Kidney tubule cell (primary cell): ENCODE results near the gene BACE1.
"Not testable (repeated sequence)": the region's sequence is repeated elsewhere in the genome, so short reads cannot be mapped to it uniquely, and the experiment has no call there.

Source experiments
- DNase-seq: peaks from one replicate; pipeline ENCODE4 v3.0.0-alpha.2; 2018; ENCODE audit warnings: low spot score

The BACE1 gene

GRCh38 chr11:117316197-117316961, at the start of gene BACE1:
TSS of gene BACE1 (minus strand) at chr11:117316256. CDS start at chr11:117315795, 461 bp downstream.
- peak; percentile 82 for DNase-seq

- DNase-seq, result no peak
These were observed 45.4 kb upstream of the BACE1 start for GRCh38 chr11:117361432-117361831.

- peak; percentile 73 for DNase-seq
These were observed 40.3 kb upstream of the BACE1 start for GRCh38 chr11:117356126-117356890.

- no peak for DNase-seq
These were observed 38.5 kb upstream of the BACE1 start for GRCh38 chr11:117354550-117354949.

- peak; percentile 38 for DNase-seq
These were observed 29.0 kb upstream of the BACE1 start for GRCh38 chr11:117345039-117345438.

GRCh38 chr11:117337076-117337475, 21.0 kb upstream of the BACE1 start:
- no peak for DNase-seq

GRCh38 chr11:117335399-117335798, 19.3 kb upstream of the BACE1 start:
- DNase-seq, result no peak

GRCh38 chr11:117334896-117335295, 18.8 kb upstream of the BACE1 start:
- DNase-seq, result no peak

- DNase-seq, result no peak
These were observed 17.9 kb upstream of the BACE1 start for GRCh38 chr11:117333917-117334316.

- no peak for DNase-seq
These were observed 16.8 kb upstream of the BACE1 start for GRCh38 chr11:117332843-117333242.

GRCh38 chr11:117328375-117329010, 12.4 kb upstream of the BACE1 start:
- peak; percentile 36 for DNase-seq

GRCh38 chr11:117327567-117328374, 11.7 kb upstream of the BACE1 start, which contains the start of gene CEP164:
TSS of gene CEP164 (plus strand) at chr11:117327854. CDS start at chr11:117338587, 10,733 bp downstream.
- peak; percentile 97 for DNase-seq

GRCh38 chr11:117327255-117327566, 11.2 kb upstream of the BACE1 start:
- DNase-seq, result not testable (repeated sequence)

GRCh38 chr11:117319214-117319840, 3.3 kb upstream of the BACE1 start:
- no peak for DNase-seq

- DNase-seq, result no peak
These were observed 2.7 kb upstream of the BACE1 start for GRCh38 chr11:117318738-117319137.

GRCh38 chr11:117315285-117316196, 515 bp downstream of the BACE1 start:
- no peak for DNase-seq

- DNase-seq, result no peak
These were observed 1.2 kb downstream of the BACE1 start for GRCh38 chr11:117314840-117315239.

- DNase-seq, result no peak
These were observed 2.0 kb downstream of the BACE1 start for GRCh38 chr11:117313828-117314768.

GRCh38 chr11:117313091-117313490, 3.0 kb downstream of the BACE1 start:
- DNase-seq, result no peak
